A673 (cell line): ENCODE results near the gene ARFGAP1. TPM values are rescaled to one million over a fixed set of nuclear protein-coding genes. Genes with fewer than 3 reads are reported as not detected.

Experiments
- BruUV-seq: library from RNA; stranded (reverse); fragments of 400-500 nt; replicated peaks from 2 replicates; lab custom pipeline; 2021; lab: Mats Ljungman, UMichigan
- CTCF ChIA-PET: fragments of 300-600 bp; sonication (Branson Sonifier 250); formaldehyde crosslinking; loops from one replicate; lab custom pipeline; 2022; ENCODE audit warnings: antibody characterized with exemption; lab: Charles Lee
- POLR2A ChIA-PET: fragments of 300-600 bp; sonication (Branson Sonifier 250); formaldehyde crosslinking; loops from one replicate; lab custom pipeline; 2022; ENCODE audit warnings: antibody characterized with exemption; ENCODE audit not compliant: low non-redundant PET; lab: Charles Lee
- DNase-seq: peaks from one replicate; pipeline ENCODE4 v3.0.0-alpha.2; 2015; ENCODE audit warnings: low spot score
- H3K27ac ChIP-seq: fragments of 200-600 bp; sonication (generic); 2 replicates; pipeline ENCODE4 v1.5.1; 2016; ENCODE audit warnings: mixed run types, low read depth, mild to moderate bottlenecking, mixed read lengths, antibody characterized with exemption, low read length; ENCODE audit not compliant: poor library complexity, severe bottlenecking
- H3K27me3 ChIP-seq: fragments of 200-600 bp; sonication (generic); replicated peaks from 2 replicates; pipeline ENCODE4 v1.6.1; 2017; ENCODE audit warnings: mixed run types, low read depth, mild to moderate bottlenecking, mixed read lengths, antibody characterized with exemption, low read length; ENCODE audit not compliant: insufficient read depth, poor library complexity
- H3K36me3 ChIP-seq: fragments of 200-600 bp; sonication (generic); 2 replicates; pipeline ENCODE4 v1.6.1; 2016; ENCODE audit warnings: mixed run types, mild to moderate bottlenecking, mixed read lengths, antibody characterized with exemption, low read length; ENCODE audit not compliant: insufficient read depth, poor library complexity, severe bottlenecking
- H3K4me1 ChIP-seq: fragments of 200-600 bp; sonication (generic); 2 replicates; pipeline ENCODE4 v1.6.1; 2017; ENCODE audit warnings: mixed run types, mild to moderate bottlenecking, mixed read lengths, antibody characterized with exemption, low read length; ENCODE audit not compliant: insufficient read depth, poor library complexity, severe bottlenecking
- H3K4me3 ChIP-seq: fragments of 200-600 bp; sonication (generic); 2 replicates; pipeline ENCODE4 v1.5.1; 2016; ENCODE audit warnings: low read depth, mixed run types, mild to moderate bottlenecking, mixed read lengths, low read length; ENCODE audit not compliant: poor library complexity, severe bottlenecking
- H3K9me3 ChIP-seq: fragments of 200-600 bp; sonication (generic); 2 replicates; pipeline ENCODE4 v1.6.1; 2016; ENCODE audit warnings: mixed run types, low read depth, mild to moderate bottlenecking, mixed read lengths, antibody characterized with exemption, low read length; ENCODE audit not compliant: poor library complexity, severe bottlenecking
- EZH2 ChIP-seq: fragments of 200-600 bp; sonication (generic); IDR thresholded peaks from 2 replicates; pipeline ENCODE4 v1.6.1; 2017; ENCODE audit warnings: borderline replicate concordance, low read depth, mild to moderate bottlenecking, mixed read lengths, antibody characterized with exemption, low read length; ENCODE audit not compliant: poor library complexity, severe bottlenecking
- intact Hi-C: fragments of 100-400 bp; cut with micrococcal nuclease; formaldehyde crosslinking; loops from one replicate; pipeline ENCODE4 v1.10.0; 2022; ENCODE audit not compliant: unreplicated experiment
- total RNA-seq: library from RNA; stranded (reverse); gene quantifications from 2 replicates; pipeline ENCODE4 v1.2.3, GENCODE V29; 2021
- TF ChIP-seq, protein P1 (sequence below): fragments of 300-800, 200-600 bp; sonication (generic); conservative IDR thresholded peaks from 2 replicates; pipeline ENCODE4 v1.5.1; 2017; ENCODE audit warnings: low read depth, mild to moderate bottlenecking, antibody characterized with exemption, low read length, moderate library complexity, mixed read lengths

Gene ARFGAP1
- total RNA-seq, 1 experiment from 2014 or later = 90.4 TPM

DNA sequence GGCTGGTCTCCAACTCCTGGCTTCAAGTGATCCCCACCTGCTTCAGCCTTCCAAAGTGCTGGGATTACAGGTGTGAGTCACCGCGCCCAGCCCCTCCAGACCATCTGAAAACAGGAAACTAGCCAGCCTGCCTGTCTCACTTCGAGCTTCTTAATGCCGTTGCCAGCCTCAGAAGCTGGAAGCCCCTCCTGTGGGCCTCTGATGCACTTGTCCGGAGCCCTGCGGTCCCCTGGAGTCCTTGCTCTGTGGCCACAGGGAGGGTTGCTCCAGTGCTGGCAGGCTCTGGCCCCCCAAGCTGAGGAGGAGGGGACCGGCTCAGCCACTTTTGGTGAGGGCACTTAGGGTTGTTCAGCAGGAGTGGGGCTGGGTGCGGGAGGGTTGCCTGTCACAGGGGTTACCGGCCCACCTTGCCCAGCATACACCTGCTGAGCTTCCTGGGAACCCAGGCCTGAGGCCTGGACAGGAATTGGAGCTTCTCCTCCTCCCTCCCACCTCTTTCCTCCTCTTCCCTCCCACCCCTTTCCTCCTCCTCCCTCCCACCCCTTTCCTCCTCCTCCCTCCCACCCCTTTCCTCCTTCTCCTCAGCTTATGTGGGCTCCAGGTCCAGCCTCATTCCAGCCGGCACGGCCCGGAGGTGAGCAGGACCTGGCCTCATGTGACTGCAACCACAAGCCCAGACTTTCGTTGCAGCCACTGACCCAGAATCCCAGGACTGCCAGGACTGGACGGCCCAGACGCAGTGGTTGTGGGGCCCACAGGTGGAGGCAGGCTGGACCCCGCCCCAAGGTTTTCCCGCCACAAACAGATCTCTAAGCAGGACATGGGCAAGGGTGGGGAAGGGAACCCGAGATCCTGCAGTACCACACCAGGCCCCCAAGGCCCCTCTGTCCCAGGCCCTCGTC lies 46.3 kb upstream of the ARFGAP1 start:
- Histone ChIP-seq H3K27ac (no peak overlapping the region), H3K4me3 (no peak overlapping the region), H3K9me3 (no peaks in the 10 kb centered on the region), H3K36me3 (no peaks in the 10 kb centered on the region), H3K27me3 (peaks cover 9% of the 10 kb centered on the region), H3K4me1 (no peaks in the 10 kb centered on the region)
- no TSS peak for BruUV-seq
- ChIA-PET CTCF (no interaction called here), POLR2A (no interaction called here)
- no peak for DNase-seq
- intact Hi-C loops = no loop called here
- TF ChIP-seq, protein P1, sequence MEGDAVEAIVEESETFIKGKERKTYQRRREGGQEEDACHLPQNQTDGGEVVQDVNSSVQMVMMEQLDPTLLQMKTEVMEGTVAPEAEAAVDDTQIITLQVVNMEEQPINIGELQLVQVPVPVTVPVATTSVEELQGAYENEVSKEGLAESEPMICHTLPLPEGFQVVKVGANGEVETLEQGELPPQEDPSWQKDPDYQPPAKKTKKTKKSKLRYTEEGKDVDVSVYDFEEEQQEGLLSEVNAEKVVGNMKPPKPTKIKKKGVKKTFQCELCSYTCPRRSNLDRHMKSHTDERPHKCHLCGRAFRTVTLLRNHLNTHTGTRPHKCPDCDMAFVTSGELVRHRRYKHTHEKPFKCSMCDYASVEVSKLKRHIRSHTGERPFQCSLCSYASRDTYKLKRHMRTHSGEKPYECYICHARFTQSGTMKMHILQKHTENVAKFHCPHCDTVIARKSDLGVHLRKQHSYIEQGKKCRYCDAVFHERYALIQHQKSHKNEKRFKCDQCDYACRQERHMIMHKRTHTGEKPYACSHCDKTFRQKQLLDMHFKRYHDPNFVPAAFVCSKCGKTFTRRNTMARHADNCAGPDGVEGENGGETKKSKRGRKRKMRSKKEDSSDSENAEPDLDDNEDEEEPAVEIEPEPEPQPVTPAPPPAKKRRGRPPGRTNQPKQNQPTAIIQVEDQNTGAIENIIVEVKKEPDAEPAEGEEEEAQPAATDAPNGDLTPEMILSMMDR = no peak
- no peak for TF ChIP-seq EZH2

DNA sequence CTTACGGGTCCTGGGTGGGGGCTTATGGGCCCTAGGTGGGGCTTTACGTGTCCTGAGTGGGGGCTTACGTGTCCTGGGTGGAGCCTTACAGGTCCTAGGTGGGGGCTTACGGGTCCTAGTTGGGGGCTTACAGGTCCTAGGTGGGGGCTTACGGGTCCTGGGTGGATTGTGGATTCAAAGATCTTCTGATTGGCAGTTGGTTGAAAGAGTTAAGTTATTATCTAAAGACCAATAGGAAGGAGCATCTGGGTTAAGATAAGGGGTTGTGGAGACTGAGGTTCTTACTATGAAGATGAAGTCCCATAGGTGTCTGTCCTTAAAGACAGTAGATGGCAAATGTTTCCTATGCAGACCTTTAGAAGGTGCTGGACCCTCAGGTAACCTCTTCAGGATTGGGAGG lies 45.4 kb upstream of the ARFGAP1 start:
- BruUV-seq = no TSS peak
- ChIA-PET CTCF (no interaction called here), POLR2A (no interaction called here)
- peaks cover 12% of the 10 kb centered on the region for H3K27me3 ChIP-seq
- H3K9me3 ChIP-seq = no peaks in the 10 kb centered on the region
- intact Hi-C loops = no loop called here
- TF ChIP-seq EZH2 = no peak
- TF ChIP-seq, protein P1 = no peak
- DNase-seq = no peak
- no peaks in the 10 kb centered on the region for H3K4me1 ChIP-seq
- no peaks in the 10 kb centered on the region for H3K36me3 ChIP-seq
- no peak overlapping the region for H3K27ac ChIP-seq
- H3K4me3 ChIP-seq = no peak overlapping the region

DNA sequence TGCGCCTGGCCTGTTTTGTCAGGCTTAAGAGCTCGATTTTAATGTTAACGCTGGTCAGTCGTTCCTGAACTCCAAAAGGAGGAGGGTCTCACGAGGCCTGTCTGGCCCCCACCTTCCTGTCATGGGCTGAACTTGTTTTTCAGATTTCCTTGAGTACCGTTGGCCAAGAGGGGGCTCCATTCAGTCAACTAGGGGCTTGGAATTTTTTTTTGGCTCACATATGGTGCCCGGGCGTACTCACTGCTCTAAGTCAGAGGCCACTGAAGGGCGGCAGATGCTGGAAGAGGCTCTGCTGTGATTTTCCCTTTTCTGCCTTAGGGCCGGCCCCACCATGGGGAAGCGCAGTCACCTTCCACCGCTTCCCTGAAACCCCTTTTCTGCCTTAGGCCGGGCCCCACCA lies 43.8 kb upstream of the ARFGAP1 start:
- H3K27me3 ChIP-seq = peaks cover 20% of the 10 kb centered on the region
- no peaks in the 10 kb centered on the region for H3K36me3 ChIP-seq
- POLR2A ChIA-PET = no interaction called here
- no peak for DNase-seq
- no peaks in the 10 kb centered on the region for H3K9me3 ChIP-seq
- no peak overlapping the region for H3K4me3 ChIP-seq
- TF ChIP-seq EZH2 = no peak
- TF ChIP-seq, protein P1 = no peak
- intact Hi-C loops = no loop called here
- H3K27ac ChIP-seq = no peak overlapping the region
- CTCF ChIA-PET = no interaction called here
- no peaks in the 10 kb centered on the region for H3K4me1 ChIP-seq
- BruUV-seq = no TSS peak
